ENCODE data around the gene SFXN3. TPM values are rescaled to one million over a fixed set of nuclear protein-coding genes. Genes with fewer than 3 reads are reported as not detected.

The SFXN3 gene, protein sequence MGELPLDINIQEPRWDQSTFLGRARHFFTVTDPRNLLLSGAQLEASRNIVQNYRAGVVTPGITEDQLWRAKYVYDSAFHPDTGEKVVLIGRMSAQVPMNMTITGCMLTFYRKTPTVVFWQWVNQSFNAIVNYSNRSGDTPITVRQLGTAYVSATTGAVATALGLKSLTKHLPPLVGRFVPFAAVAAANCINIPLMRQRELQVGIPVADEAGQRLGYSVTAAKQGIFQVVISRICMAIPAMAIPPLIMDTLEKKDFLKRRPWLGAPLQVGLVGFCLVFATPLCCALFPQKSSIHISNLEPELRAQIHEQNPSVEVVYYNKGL
- total RNA-seq (2014; rRNA removed; shearing (Covaris generic)) = 2.3 and 3.8 TPM in 2 replicates
- 0.68 and 0.73 TPM in 2 replicates for polyA plus RNA-seq (2016; fragmentation: Nextera tagmentation; extraction: Ambion mirVana)
- long read RNA-seq = 0 reads

DNA sequence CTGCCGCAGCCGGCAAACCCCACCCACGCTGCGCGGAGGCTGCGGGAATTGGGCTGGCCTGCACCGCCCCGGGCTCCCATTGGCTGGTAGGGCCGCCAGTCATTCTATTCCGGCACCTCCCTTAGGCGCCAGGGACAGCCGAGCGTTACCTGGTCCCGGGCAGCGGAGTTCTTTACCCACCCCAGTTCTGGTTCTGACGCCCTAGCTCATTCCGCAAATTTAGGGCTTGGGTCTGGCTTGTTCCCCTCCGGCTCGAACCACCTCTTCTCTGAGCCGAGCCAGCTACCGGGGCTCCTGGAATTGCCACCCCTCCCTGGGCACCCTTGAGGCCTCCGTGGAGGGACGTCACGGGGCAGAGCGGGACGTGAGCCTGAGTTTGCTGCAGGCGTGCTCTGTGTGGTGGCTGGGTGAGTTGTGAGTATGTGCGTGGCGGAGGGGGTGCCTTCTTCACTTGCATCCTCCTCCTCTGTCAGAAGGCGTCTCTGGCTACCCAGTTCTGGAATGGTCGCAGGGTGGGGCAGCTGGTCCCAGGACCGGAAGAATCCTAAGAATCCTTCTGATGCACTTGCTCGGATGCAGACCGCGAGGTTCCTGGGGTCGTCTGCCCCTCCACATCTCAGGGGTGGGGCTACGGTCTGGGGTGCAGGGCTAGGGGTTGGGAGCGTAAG is at the start of gene SFXN3, which contains the start of gene PDZD7:
TSS of gene SFXN3 (plus strand) at position 107 of the 668 bp plus-strand sequence. CDS start 3,461 bp downstream, outside the sequence.
TSS of gene PDZD7 (minus strand) at position 2 of the 668 bp plus-strand sequence. CDS start 910 bp downstream, outside the sequence.
- Histone ChIP-seq H3K4me1 (ENCODE audit: insufficient read depth) (peaks cover 27% of the 10 kb centered on the region; the same call in 1 of the 2 replicates), H2AFZ (peak within 1 kb of the TSS; percentile 99), H3K27me3 (ENCODE audit: insufficient read depth) (peaks cover 63% of the 10 kb centered on the region), H3K4me3 (peak within 1 kb of the TSS; percentile 87), H3K27ac (ENCODE audit: low read depth) (no peak within 1 kb of the TSS), H3F3A (replicated peaks; ENCODE audit: low read depth) (no peaks in the 10 kb centered on the region), H3K36me3 (ENCODE audit: insufficient read depth) (no peaks in the 10 kb centered on the region), H3K4me2 (peak within 1 kb of the TSS; percentile 100), H3K79me2 (replicated peaks; ENCODE audit: insufficient read depth) (no peaks in the 10 kb centered on the region), H3K9me2 (ENCODE audit: insufficient read depth) (no peaks in the 10 kb centered on the region), H4K20me1 (replicated peaks; ENCODE audit: insufficient read depth) (no peaks in the 10 kb centered on the region; the same call in 1 of the 2 replicates)
- peak; percentile 82 for ATAC-seq
- DNase-seq (ENCODE audit: low spot score) = peak; percentile 97
- Mint-ChIP-seq H3K4me1 (peaks cover 33% of the 10 kb centered on the region), H3K27me3 (ENCODE audit: insufficient read depth, low read depth, poor library complexity) (peaks cover 48% of the 10 kb centered on the region), H3K9me3 (no peaks in the 10 kb centered on the region), H3K36me3 (ENCODE audit: low read depth) (no peaks in the 10 kb centered on the region; the same call in 2 of the 3 replicates), H3K4me3 (peak within 1 kb of the TSS; percentile 65), H3K27ac (no peak within 1 kb of the TSS; the same call in 1 of the 2 replicates)
- peak; percentile 38 for TF ChIP-seq EZH2 (IDR thresholded peaks at IDR 0.05; ENCODE audit: low read depth, unreplicated experiment)
- TF ChIP-seq, protein P1, sequence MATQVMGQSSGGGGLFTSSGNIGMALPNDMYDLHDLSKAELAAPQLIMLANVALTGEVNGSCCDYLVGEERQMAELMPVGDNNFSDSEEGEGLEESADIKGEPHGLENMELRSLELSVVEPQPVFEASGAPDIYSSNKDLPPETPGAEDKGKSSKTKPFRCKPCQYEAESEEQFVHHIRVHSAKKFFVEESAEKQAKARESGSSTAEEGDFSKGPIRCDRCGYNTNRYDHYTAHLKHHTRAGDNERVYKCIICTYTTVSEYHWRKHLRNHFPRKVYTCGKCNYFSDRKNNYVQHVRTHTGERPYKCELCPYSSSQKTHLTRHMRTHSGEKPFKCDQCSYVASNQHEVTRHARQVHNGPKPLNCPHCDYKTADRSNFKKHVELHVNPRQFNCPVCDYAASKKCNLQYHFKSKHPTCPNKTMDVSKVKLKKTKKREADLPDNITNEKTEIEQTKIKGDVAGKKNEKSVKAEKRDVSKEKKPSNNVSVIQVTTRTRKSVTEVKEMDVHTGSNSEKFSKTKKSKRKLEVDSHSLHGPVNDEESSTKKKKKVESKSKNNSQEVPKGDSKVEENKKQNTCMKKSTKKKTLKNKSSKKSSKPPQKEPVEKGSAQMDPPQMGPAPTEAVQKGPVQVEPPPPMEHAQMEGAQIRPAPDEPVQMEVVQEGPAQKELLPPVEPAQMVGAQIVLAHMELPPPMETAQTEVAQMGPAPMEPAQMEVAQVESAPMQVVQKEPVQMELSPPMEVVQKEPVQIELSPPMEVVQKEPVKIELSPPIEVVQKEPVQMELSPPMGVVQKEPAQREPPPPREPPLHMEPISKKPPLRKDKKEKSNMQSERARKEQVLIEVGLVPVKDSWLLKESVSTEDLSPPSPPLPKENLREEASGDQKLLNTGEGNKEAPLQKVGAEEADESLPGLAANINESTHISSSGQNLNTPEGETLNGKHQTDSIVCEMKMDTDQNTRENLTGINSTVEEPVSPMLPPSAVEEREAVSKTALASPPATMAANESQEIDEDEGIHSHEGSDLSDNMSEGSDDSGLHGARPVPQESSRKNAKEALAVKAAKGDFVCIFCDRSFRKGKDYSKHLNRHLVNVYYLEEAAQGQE (IDR thresholded peaks at IDR 0.05; ENCODE audit: unreplicated experiment) = no peak
- no peak for TF ChIP-seq ZNF114 (CRISPR knock-in tag; IDR thresholded peaks at IDR 0.05)

DNA sequence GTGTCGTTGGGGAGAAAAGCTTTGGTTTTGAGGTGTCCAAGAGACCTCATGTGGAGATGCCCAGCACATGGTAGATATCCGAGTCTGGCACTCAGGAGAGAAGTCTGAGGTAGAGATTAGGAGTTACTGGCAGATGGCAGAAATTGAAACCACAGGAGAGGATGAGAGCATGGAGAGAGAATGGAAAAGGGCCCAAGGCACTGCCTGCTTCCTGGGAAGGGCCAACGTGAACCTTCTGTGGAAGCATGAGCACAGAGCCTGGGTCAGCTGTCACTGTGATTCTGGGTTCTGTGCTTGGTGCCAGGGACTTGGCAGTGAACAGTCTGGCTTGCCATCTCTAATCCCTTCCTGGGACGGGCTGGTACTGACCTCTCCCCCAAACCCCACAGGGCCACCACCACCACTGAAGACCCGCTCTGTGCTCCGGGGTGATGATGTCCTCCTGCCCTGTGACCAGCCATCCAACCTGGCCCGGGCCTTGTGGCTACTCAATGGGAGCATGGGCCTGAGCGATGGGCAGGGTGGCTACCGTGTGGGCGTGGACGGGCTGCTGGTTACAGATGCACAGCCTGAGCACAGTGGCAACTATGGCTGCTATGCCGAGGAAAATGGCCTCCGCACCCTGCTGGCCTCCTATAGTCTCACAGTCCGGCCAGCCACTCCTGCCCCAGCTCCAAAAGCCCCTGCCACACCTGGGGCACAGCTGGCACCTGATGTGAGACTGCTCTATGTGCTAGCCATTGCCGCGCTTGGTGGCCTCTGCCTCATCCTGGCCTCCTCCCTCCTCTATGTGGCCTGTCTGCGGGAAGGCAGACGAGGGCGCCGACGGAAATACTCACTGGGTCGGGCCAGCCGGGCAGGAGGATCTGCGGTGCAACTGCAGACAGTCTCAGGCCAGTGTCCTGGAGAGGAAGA is 47.9 kb upstream of the SFXN3 start:
- peaks cover 12% of the 10 kb centered on the region for H3K4me1 Mint-ChIP-seq
- no peak for ATAC-seq
- Histone ChIP-seq H3K4me2 (no peak overlapping the region), H3K4me3 (no peak overlapping the region), H3K79me2 (replicated peaks; ENCODE audit: insufficient read depth) (peaks cover 20% of the 10 kb centered on the region), H4K20me1 (replicated peaks; ENCODE audit: insufficient read depth) (peaks cover 10% of the 10 kb centered on the region; the same call in 1 of the 2 replicates), H2AFZ (no peak overlapping the region), H3K36me3 (ENCODE audit: insufficient read depth) (no peaks in the 10 kb centered on the region), H3K27me3 (ENCODE audit: insufficient read depth) (no peaks in the 10 kb centered on the region), H3K9me2 (ENCODE audit: insufficient read depth) (no peaks in the 10 kb centered on the region), H3K27ac (ENCODE audit: low read depth) (no peak overlapping the region), H3K4me1 (ENCODE audit: insufficient read depth) (no peaks in the 10 kb centered on the region), H3F3A (replicated peaks; ENCODE audit: low read depth) (peaks cover 7% of the 10 kb centered on the region; the same call in 1 of the 2 replicates)
- no peak overlapping the region; the same call in 2 of the 3 replicates for H3K4me3 Mint-ChIP-seq
- DNase-seq (ENCODE audit: low spot score) = no peak
- peaks cover 2% of the 10 kb centered on the region; the same call in 1 of the 3 replicates for H3K9me3 Mint-ChIP-seq
- H3K36me3 Mint-ChIP-seq (ENCODE audit: low read depth) = peaks cover 11% of the 10 kb centered on the region
- no peak overlapping the region for H3K27ac Mint-ChIP-seq
- peaks cover 19% of the 10 kb centered on the region for H3K27me3 Mint-ChIP-seq (ENCODE audit: insufficient read depth, low read depth, poor library complexity)
- TF ChIP-seq, protein P1 (IDR thresholded peaks at IDR 0.05; ENCODE audit: unreplicated experiment) = no peak
- TF ChIP-seq JUNB (IDR thresholded peaks at IDR 0.05; ENCODE audit: unreplicated experiment) (no peak), NANOG (IDR thresholded peaks at IDR 0.05; ENCODE audit: borderline replicate concordance) (no peak), CREB1 (CRISPR knock-in tag; IDR thresholded peaks at IDR 0.05; ENCODE audit: low read depth) (no peak), ZNF331 (CRISPR knock-in tag; IDR thresholded peaks at IDR 0.05; ENCODE audit: low read depth) (no peak), POLR2AphosphoS5 (IDR thresholded peaks at IDR 0.05; ENCODE audit: low read depth) (no peak), EZH2phosphoT487 (IDR thresholded peaks at IDR 0.05; ENCODE audit: unreplicated experiment) (no peak)
- TF ChIP-seq, protein P2, sequence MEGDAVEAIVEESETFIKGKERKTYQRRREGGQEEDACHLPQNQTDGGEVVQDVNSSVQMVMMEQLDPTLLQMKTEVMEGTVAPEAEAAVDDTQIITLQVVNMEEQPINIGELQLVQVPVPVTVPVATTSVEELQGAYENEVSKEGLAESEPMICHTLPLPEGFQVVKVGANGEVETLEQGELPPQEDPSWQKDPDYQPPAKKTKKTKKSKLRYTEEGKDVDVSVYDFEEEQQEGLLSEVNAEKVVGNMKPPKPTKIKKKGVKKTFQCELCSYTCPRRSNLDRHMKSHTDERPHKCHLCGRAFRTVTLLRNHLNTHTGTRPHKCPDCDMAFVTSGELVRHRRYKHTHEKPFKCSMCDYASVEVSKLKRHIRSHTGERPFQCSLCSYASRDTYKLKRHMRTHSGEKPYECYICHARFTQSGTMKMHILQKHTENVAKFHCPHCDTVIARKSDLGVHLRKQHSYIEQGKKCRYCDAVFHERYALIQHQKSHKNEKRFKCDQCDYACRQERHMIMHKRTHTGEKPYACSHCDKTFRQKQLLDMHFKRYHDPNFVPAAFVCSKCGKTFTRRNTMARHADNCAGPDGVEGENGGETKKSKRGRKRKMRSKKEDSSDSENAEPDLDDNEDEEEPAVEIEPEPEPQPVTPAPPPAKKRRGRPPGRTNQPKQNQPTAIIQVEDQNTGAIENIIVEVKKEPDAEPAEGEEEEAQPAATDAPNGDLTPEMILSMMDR (conservative IDR thresholded peaks at IDR 0.05; ENCODE audit: low read depth in 2 of 2) = no peak
